IMR-90 (cell line): Measurements from ENCODE around the gene HOXB1.

ENCODE experiments used
- CHD1 ChIP-seq: IDR thresholded peaks from 2 replicates; pipeline ENCODE4 v1.6.1; 2012; ENCODE audit warnings: low read depth, low read length, improper control_type of control experiment
- FOS ChIP-seq: fragments of 150-350 bp; IDR thresholded peaks from 2 replicates; pipeline ENCODE4 v1.6.1; 2016; ENCODE audit warnings: low read depth, low read length
- MAFK ChIP-seq: IDR thresholded peaks from 2 replicates; pipeline ENCODE4 v1.6.1; 2012; ENCODE audit warnings: low read depth, low read length, improper control_type of control experiment
- MAZ ChIP-seq: IDR thresholded peaks from 2 replicates; pipeline ENCODE4 v1.6.1; 2012; ENCODE audit warnings: low read depth, mild to moderate bottlenecking, low read length, improper control_type of control experiment, moderate library complexity, borderline replicate concordance
- MXI1 ChIP-seq: IDR thresholded peaks from 2 replicates; pipeline ENCODE4 v1.6.1; 2012; ENCODE audit warnings: low read depth, mild to moderate bottlenecking, low read length, moderate library complexity, borderline replicate concordance
- POLR2A ChIP-seq: IDR thresholded peaks from 2 replicates; pipeline ENCODE4 v1.6.1; 2012; ENCODE audit warnings: mild to moderate bottlenecking, low read depth, low read length
- RAD21 ChIP-seq: IDR thresholded peaks from 2 replicates; pipeline ENCODE4 v1.6.1; 2012; ENCODE audit warnings: low read length, improper control_type of control experiment
- RFX5 ChIP-seq: IDR thresholded peaks from 2 replicates; pipeline ENCODE4 v1.8.0; 2012; ENCODE audit warnings: low read depth, mild to moderate bottlenecking, low read length, moderate library complexity
- SMC3 ChIP-seq: fragments of 150-350 bp; IDR thresholded peaks from 2 replicates; pipeline ENCODE4 v1.6.1; 2016; ENCODE audit warnings: low read depth, mild to moderate bottlenecking, antibody characterized with exemption, low read length, moderate library complexity
- TF ChIP-seq, protein P1 (sequence below): conservative IDR thresholded peaks from 2 replicates; pipeline ENCODE4 v1.5.1; 2012; ENCODE audit warnings: mild to moderate bottlenecking, low read depth, low read length, improper control_type of control experiment
- TF ChIP-seq, protein P2 (sequence below): fragments of 150-350 bp; IDR thresholded peaks from 2 replicates; pipeline ENCODE4 v1.6.1; 2017; ENCODE audit warnings: mild to moderate bottlenecking, antibody characterized with exemption, low read length, low read depth

DNA sequence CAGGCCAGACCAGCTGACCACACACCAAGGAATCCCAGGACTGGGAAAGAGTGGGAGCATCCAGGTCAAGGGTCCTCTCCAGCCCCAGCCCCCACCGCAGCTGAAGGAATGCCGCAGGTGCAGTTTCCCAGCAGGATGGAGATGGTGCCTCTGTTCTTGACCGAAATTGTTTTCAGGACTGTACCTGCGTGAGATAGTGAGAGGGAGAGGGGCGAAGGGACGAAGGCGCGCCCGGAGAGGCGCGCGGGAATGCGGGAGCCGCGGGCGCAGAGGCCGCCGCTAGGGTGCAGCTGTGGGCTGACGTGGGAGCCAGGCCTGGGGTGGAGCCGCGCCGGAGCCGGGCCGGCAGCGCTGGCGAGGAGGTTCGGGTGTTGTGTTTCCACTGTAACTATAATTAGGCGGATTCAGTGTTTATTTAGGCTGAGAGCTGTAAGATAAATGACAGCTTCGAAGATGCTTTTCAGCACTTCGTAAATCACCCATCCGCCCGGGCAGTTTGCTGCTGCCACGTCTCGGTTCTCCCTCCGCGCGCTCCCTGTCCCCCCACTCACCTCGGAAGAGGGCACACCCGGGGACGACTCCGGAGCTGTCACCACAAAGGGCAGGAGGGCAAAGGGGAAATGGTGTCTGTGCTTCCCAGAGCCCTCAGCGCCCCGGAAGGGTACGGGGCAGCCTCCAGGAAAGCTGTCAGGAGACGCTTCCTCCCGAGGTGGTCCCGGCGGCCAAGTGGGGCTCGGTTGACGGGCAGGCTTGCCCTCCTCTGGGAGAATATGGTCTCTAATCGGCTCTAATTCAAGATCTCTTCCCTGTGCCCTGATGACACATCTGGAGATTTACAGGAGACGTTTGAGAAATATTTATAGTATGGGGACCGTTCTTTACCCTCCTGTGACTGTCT is 38.2 kb downstream of the HOXB1 start:
- TF ChIP-seq, protein P1, sequence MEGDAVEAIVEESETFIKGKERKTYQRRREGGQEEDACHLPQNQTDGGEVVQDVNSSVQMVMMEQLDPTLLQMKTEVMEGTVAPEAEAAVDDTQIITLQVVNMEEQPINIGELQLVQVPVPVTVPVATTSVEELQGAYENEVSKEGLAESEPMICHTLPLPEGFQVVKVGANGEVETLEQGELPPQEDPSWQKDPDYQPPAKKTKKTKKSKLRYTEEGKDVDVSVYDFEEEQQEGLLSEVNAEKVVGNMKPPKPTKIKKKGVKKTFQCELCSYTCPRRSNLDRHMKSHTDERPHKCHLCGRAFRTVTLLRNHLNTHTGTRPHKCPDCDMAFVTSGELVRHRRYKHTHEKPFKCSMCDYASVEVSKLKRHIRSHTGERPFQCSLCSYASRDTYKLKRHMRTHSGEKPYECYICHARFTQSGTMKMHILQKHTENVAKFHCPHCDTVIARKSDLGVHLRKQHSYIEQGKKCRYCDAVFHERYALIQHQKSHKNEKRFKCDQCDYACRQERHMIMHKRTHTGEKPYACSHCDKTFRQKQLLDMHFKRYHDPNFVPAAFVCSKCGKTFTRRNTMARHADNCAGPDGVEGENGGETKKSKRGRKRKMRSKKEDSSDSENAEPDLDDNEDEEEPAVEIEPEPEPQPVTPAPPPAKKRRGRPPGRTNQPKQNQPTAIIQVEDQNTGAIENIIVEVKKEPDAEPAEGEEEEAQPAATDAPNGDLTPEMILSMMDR: peak; percentile 86
- peak; percentile 73 for TF ChIP-seq SMC3
- no peak for TF ChIP-seq RFX5
- TF ChIP-seq POLR2A: no peak
- TF ChIP-seq MAZ: peak; percentile 71; the same call in 1 of the 2 replicates
- peak; percentile 86 for TF ChIP-seq RAD21
- TF ChIP-seq CHD1: no peak
- TF ChIP-seq, protein P2, sequence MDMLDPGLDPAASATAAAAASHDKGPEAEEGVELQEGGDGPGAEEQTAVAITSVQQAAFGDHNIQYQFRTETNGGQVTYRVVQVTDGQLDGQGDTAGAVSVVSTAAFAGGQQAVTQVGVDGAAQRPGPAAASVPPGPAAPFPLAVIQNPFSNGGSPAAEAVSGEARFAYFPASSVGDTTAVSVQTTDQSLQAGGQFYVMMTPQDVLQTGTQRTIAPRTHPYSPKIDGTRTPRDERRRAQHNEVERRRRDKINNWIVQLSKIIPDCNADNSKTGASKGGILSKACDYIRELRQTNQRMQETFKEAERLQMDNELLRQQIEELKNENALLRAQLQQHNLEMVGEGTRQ: no peak
- no peak for TF ChIP-seq MAFK
- no peak for TF ChIP-seq MXI1
- no peak for TF ChIP-seq FOS
